CD4-positive, alpha-beta T cell treated with Interleukin-1 beta for 1 hour (primary cell): ENCODE results near the gene PATE1.
"Not testable (repeated sequence)": the region's sequence is repeated elsewhere in the genome, so short reads cannot be mapped to it uniquely, and the experiment has no call there.

ENCODE experiments used
- DNase-seq, 2 donors: peaks; one replicate each; pipeline ENCODE4 v3.0.0-alpha.2; 2020 to 2022

The PATE1 gene

GRCh38 chr11:125745979-125746378, at the start of gene PATE1:
Gene PATE1 (plus strand): TSS chr11:125746279. CDS start chr11:125746305, 26 bp downstream.
- no peak for DNase-seq

GRCh38 chr11:125701018-125701610, 45.0 kb upstream of the PATE1 start:
- DNase-seq, result no peak

- DNase-seq, result no peak
Measured at GRCh38 chr11:125701858-125702621, 44.0 kb upstream of the PATE1 start.

GRCh38 chr11:125704686-125705085, 41.4 kb upstream of the PATE1 start:
- not testable (repeated sequence) for DNase-seq

GRCh38 chr11:125720781-125721180, 25.3 kb upstream of the PATE1 start:
- DNase-seq, result no peak

GRCh38 chr11:125724125-125724524, 22.0 kb upstream of the PATE1 start:
- DNase-seq, result no peak

- no peak for DNase-seq
Measured at GRCh38 chr11:125728969-125729368, 17.1 kb upstream of the PATE1 start.

- DNase-seq, result no peak
Measured at GRCh38 chr11:125740617-125741016, 5.5 kb upstream of the PATE1 start.

- no peak for DNase-seq
Measured at GRCh38 chr11:125743681-125744080, 2.4 kb upstream of the PATE1 start.

GRCh38 chr11:125750629-125751028, 4.5 kb downstream of the PATE1 start:
- no peak for DNase-seq

GRCh38 chr11:125756050-125756449, 10.0 kb downstream of the PATE1 start:
- DNase-seq, result no peak

- no peak for DNase-seq
Measured at GRCh38 chr11:125762445-125762844, 16.4 kb downstream of the PATE1 start.

- no peak for DNase-seq
Measured at GRCh38 chr11:125763483-125763882, 17.4 kb downstream of the PATE1 start.

GRCh38 chr11:125766251-125766650, 20.2 kb downstream of the PATE1 start:
- DNase-seq, result no peak

- DNase-seq, result no peak
Measured at GRCh38 chr11:125768336-125769046, 22.4 kb downstream of the PATE1 start.

GRCh38 chr11:125770583-125770982, 24.5 kb downstream of the PATE1 start:
- DNase-seq, result no peak

- DNase-seq, result no peak
Measured at GRCh38 chr11:125772834-125773505, 26.9 kb downstream of the PATE1 start.

- no peak for DNase-seq
Measured at GRCh38 chr11:125773516-125773915, 27.4 kb downstream of the PATE1 start.

GRCh38 chr11:125777309-125777708, 31.2 kb downstream of the PATE1 start:
- no peak for DNase-seq

GRCh38 chr11:125778728-125779127, 32.6 kb downstream of the PATE1 start, which contains the start of gene PATE2:
Gene PATE2 (minus strand): TSS chr11:125778828. CDS start chr11:125778773, 55 bp downstream.
- DNase-seq, result no peak

GRCh38 chr11:125784678-125785077, 38.6 kb downstream of the PATE1 start:
- no peak for DNase-seq

GRCh38 chr11:125787827-125788226, 41.7 kb downstream of the PATE1 start, which contains the start of gene PATE3:
Gene PATE3 (plus strand): TSS chr11:125788127. CDS start chr11:125788152, 25 bp downstream.
- no peak for DNase-seq

GRCh38 chr11:125790825-125791224, 44.7 kb downstream of the PATE1 start:
- no peak for DNase-seq
